Activated naive CD4-positive, alpha-beta T cell treated with anti-CD3 and anti-CD28 coated beads, Interleukin-2, amount 50 U/mL, for 72 hours (primary cell): ENCODE measurements around the gene ADAM8. TPM values are rescaled to one million over a fixed set of nuclear protein-coding genes. Genes with fewer than 3 reads are reported as not detected.
A peak's percentile ranks its signal among the peaks of the same experiment; 100 is the strongest.
"Not testable (repeated sequence)": the region's sequence is repeated elsewhere in the genome, so short reads cannot be mapped to it uniquely, and the experiment has no call there.

Experiments
- ATAC-seq, 2 donors: fragments of 150-1000 bp; cut with Tn5 transposase; 2 replicates each; pipeline ENCODE4 v1.10.0; 2021; ENCODE audit warnings: mild to moderate bottlenecking in 2 of 2, moderate library complexity in 2 of 2
- DNase-seq, 2 donors: peaks; one replicate each; pipeline ENCODE4 v3.0.0; 2021 to 2022; ENCODE audit warnings: low spot score in 2 of 2
- H3K27ac Mint-ChIP-seq, 2 donors: one replicate each; pipeline ENCODE4 v1.8.0; 2022; ENCODE audit warnings: mild to moderate bottlenecking in 2 of 2, mixed read lengths in 2 of 2
- H3K36me3 Mint-ChIP-seq, 2 donors: one replicate each; pipeline ENCODE4 v1.8.0; 2022; ENCODE audit warnings: mixed read lengths in 2 of 2
- H3K9me3 Mint-ChIP-seq, 2 donors: one replicate each; pipeline ENCODE4 v1.8.0; 2022; ENCODE audit warnings: mixed read lengths in 2 of 2
- total RNA-seq, 2 donors: library from RNA; stranded (reverse); gene quantifications; one replicate each; pipeline ENCODE4 v1.2.3, GENCODE V29; 2022

The ADAM8 gene
- total RNA-seq, 2 donors from 2014 or later: 101 to 201 TPM

- DNase-seq: no peak
- peak in 1 of 2 donors; percentile 25 for ATAC-seq
- Mint-ChIP-seq H3K9me3 (no peaks in the 10 kb centered on the region), H3K36me3 (no peaks in the 10 kb centered on the region), H3K27ac (no peak overlapping the region)
Observed at GRCh38 chr10:133236401-133237240, 40.0 kb downstream of the ADAM8 start.

GRCh38 chr10:133235932-133236331 lies 40.7 kb downstream of the ADAM8 start:
- Mint-ChIP-seq H3K27ac (no peak overlapping the region), H3K36me3 (no peaks in the 10 kb centered on the region), H3K9me3 (no peaks in the 10 kb centered on the region)
- no peak for DNase-seq
- no peak for ATAC-seq

GRCh38 chr10:133235265-133235855 lies 41.3 kb downstream of the ADAM8 start:
- DNase-seq (no peak), ATAC-seq (no peak)
- no peaks in the 10 kb centered on the region for H3K9me3 Mint-ChIP-seq
- no peaks in the 10 kb centered on the region for H3K36me3 Mint-ChIP-seq
- no peak overlapping the region for H3K27ac Mint-ChIP-seq

GRCh38 chr10:133234796-133235195 lies 41.9 kb downstream of the ADAM8 start:
- peak; percentile 28 to 48 for ATAC-seq
- not testable (repeated sequence) for H3K27ac Mint-ChIP-seq, DNase-seq, H3K36me3 Mint-ChIP-seq, H3K9me3 Mint-ChIP-seq

GRCh38 chr10:133231946-133232574 lies 44.6 kb downstream of the ADAM8 start:
- DNase-seq: no peak
- no peak for ATAC-seq
- Mint-ChIP-seq H3K36me3 (peaks cover 5 to 8% of the 10 kb centered on the region in 2 donors), H3K9me3 (no peaks in the 10 kb centered on the region), H3K27ac (no peak overlapping the region)

GRCh38 chr10:133231244-133231945 lies 45.3 kb downstream of the ADAM8 start:
- H3K27ac Mint-ChIP-seq: no peak overlapping the region
- H3K36me3 Mint-ChIP-seq: peaks cover 5 to 8% of the 10 kb centered on the region in 2 donors
- H3K9me3 Mint-ChIP-seq: no peaks in the 10 kb centered on the region
- DNase-seq: no peak
- ATAC-seq: no peak

- ATAC-seq (no peak), DNase-seq (no peak)
- H3K27ac Mint-ChIP-seq: no peak overlapping the region
- peaks cover 5 to 8% of the 10 kb centered on the region in 2 donors for H3K36me3 Mint-ChIP-seq
- no peaks in the 10 kb centered on the region for H3K9me3 Mint-ChIP-seq
Observed at GRCh38 chr10:133230387-133231195, 46.1 kb downstream of the ADAM8 start.

GRCh38 chr10:133230044-133230361 lies 46.7 kb downstream of the ADAM8 start, which contains the start of gene UTF1:
UTF1 (plus strand) TSS chr10:133230217; CDS start chr10:133230289, 72 bp downstream.
- Mint-ChIP-seq H3K9me3 (no peaks in the 10 kb centered on the region), H3K36me3 (peaks cover 5 to 8% of the 10 kb centered on the region in 2 donors), H3K27ac (peak within 1 kb of the TSS in 1 of 2 donors; percentile 22)
- ATAC-seq: no peak
- no peak for DNase-seq

GRCh38 chr10:133229265-133230043 lies 47.2 kb downstream of the ADAM8 start:
- H3K27ac Mint-ChIP-seq: peak overlapping the region in 1 of 2 donors; percentile 22
- DNase-seq (no peak), ATAC-seq (no peak)
- H3K9me3 Mint-ChIP-seq: no peaks in the 10 kb centered on the region
- H3K36me3 Mint-ChIP-seq: peaks cover 5 to 8% of the 10 kb centered on the region in 2 donors

GRCh38 chr10:133227256-133227655 lies 49.4 kb downstream of the ADAM8 start:
- DNase-seq: no peak
- H3K36me3 Mint-ChIP-seq: peaks cover 5 to 8% of the 10 kb centered on the region in 2 donors
- ATAC-seq: no peak
- no peak overlapping the region for H3K27ac Mint-ChIP-seq
- H3K9me3 Mint-ChIP-seq: no peaks in the 10 kb centered on the region

- peak overlapping the region in 1 of 2 donors; percentile 89 for H3K27ac Mint-ChIP-seq
- peaks cover 5 to 8% of the 10 kb centered on the region in 2 donors for H3K36me3 Mint-ChIP-seq
- no peaks in the 10 kb centered on the region for H3K9me3 Mint-ChIP-seq
- peak; percentile 59 to 70 for ATAC-seq
- DNase-seq: no peak
Observed at GRCh38 chr10:133226251-133226808, 50.3 kb downstream of the ADAM8 start.

- Mint-ChIP-seq H3K27ac (peak overlapping the region in 1 of 2 donors; percentile 89), H3K36me3 (peaks cover 5 to 8% of the 10 kb centered on the region in 2 donors), H3K9me3 (no peaks in the 10 kb centered on the region)
- ATAC-seq: peak; percentile 58 to 88
- no peak for DNase-seq
Observed at GRCh38 chr10:133225707-133226191, 50.9 kb downstream of the ADAM8 start.

GRCh38 chr10:133224756-133225372 lies 51.8 kb downstream of the ADAM8 start:
- peak overlapping the region in 1 of 2 donors; percentile 89 for H3K27ac Mint-ChIP-seq
- H3K36me3 Mint-ChIP-seq: peaks cover 5 to 8% of the 10 kb centered on the region in 2 donors
- no peaks in the 10 kb centered on the region for H3K9me3 Mint-ChIP-seq
- DNase-seq (no peak), ATAC-seq (no peak)

- Mint-ChIP-seq H3K9me3 (no peaks in the 10 kb centered on the region), H3K27ac (peak overlapping the region in 1 of 2 donors; percentile 89), H3K36me3 (peaks cover 1 to 5% of the 10 kb centered on the region in 2 donors)
- DNase-seq (no peak), ATAC-seq (no peak)
Observed at GRCh38 chr10:133224076-133224475, 52.6 kb downstream of the ADAM8 start.

GRCh38 chr10:133221756-133222155 lies 54.9 kb downstream of the ADAM8 start:
- not testable (repeated sequence) for H3K36me3 Mint-ChIP-seq, H3K27ac Mint-ChIP-seq, H3K9me3 Mint-ChIP-seq, ATAC-seq, DNase-seq
